MM.1S (cell line): ENCODE results near the gene SHFL.
A peak's percentile ranks its signal among the peaks of the same experiment; 100 is the strongest.

Source experiments
- DNase-seq: peaks from one replicate; pipeline ENCODE4 v3.0.0-alpha.2; 2015
- H2AFZ ChIP-seq: fragments of 300-600 bp; sonication (generic); 2 replicates; pipeline ENCODE4 v1.6.0; 2016; ENCODE audit warnings: antibody characterized with exemption, low read length
- H3F3A ChIP-seq: fragments of 300-600 bp; sonication (generic); 2 replicates; pipeline ENCODE4 v1.6.1; 2016; ENCODE audit warnings: mild to moderate bottlenecking, antibody characterized with exemption, low read length, moderate library complexity, mixed read lengths; ENCODE audit not compliant: insufficient read depth
- H3K27ac ChIP-seq: fragments of 300-600 bp; sonication (generic); 2 replicates; pipeline ENCODE4 v1.5.1; 2016; ENCODE audit warnings: mild to moderate bottlenecking, low read length
- H3K27me3 ChIP-seq: fragments of 300-600 bp; sonication (generic); replicated peaks from 2 replicates; pipeline ENCODE4 v1.6.0; 2016; ENCODE audit warnings: low read length; ENCODE audit not compliant: insufficient read depth
- H3K36me3 ChIP-seq: fragments of 300-600 bp; sonication (generic); replicated peaks from 2 replicates; pipeline ENCODE4 v1.6.1; 2016; ENCODE audit warnings: mild to moderate bottlenecking, low read length, mixed read lengths; ENCODE audit not compliant: insufficient read depth
- H3K4me1 ChIP-seq: fragments of 300-600 bp; sonication (generic); 2 replicates; pipeline ENCODE4 v1.6.1; 2016; ENCODE audit warnings: low read length, mixed read lengths
- H3K4me2 ChIP-seq: fragments of 300-600 bp; sonication (generic); 2 replicates; pipeline ENCODE4 v1.6.0; 2016; ENCODE audit warnings: low read depth, low read length
- H3K4me3 ChIP-seq: fragments of 300-600 bp; sonication (generic); 2 replicates; pipeline ENCODE4 v1.5.1; 2016; ENCODE audit warnings: low read length, mixed read lengths
- H3K79me2 ChIP-seq: fragments of 300-600 bp; sonication (generic); 2 replicates; pipeline ENCODE4 v1.6.1; 2016; ENCODE audit warnings: mixed run types, low read length, mixed read lengths
- H3K9ac ChIP-seq: fragments of 300-600 bp; sonication (generic); 2 replicates; pipeline ENCODE4 v1.6.1; 2016; ENCODE audit warnings: low read length, mixed read lengths
- H3K9me2 ChIP-seq: fragments of 300-600 bp; sonication (generic); replicated peaks from 2 replicates; pipeline ENCODE4 v1.6.1; 2016; ENCODE audit warnings: mild to moderate bottlenecking, low read length, mixed read lengths; ENCODE audit not compliant: insufficient read depth
- H3K9me3 ChIP-seq: fragments of 300-600 bp; sonication (generic); replicated peaks from 2 replicates; pipeline ENCODE4 v1.6.1; 2016; ENCODE audit warnings: mild to moderate bottlenecking, low read length, mixed read lengths; ENCODE audit not compliant: insufficient read depth
- H4K20me1 ChIP-seq: fragments of 300-600 bp; sonication (generic); 2 replicates; pipeline ENCODE4 v1.6.1; 2016; ENCODE audit warnings: mild to moderate bottlenecking, low read length, moderate library complexity, mixed read lengths; ENCODE audit not compliant: insufficient read depth
- EZH2 ChIP-seq: fragments of 300-600 bp; sonication (generic); optimal IDR thresholded peaks from 2 replicates; pipeline ENCODE3; 2017; ENCODE audit warnings: low read depth, mild to moderate bottlenecking, antibody characterized with exemption, low read length, mixed read lengths
- EZH2phosphoT487 ChIP-seq: fragments of 300-600 bp; sonication (generic); IDR thresholded peaks from 2 replicates; pipeline ENCODE4 v1.6.1; 2018; ENCODE audit warnings: antibody characterized with exemption, low read length
- TF ChIP-seq, protein P1 (sequence below): fragments of 300-600 bp; sonication (generic); IDR thresholded peaks from 2 replicates; pipeline ENCODE4 v1.5.1; 2016; ENCODE audit warnings: antibody characterized with exemption, low read length, mixed read lengths

Gene SHFL

DNA sequence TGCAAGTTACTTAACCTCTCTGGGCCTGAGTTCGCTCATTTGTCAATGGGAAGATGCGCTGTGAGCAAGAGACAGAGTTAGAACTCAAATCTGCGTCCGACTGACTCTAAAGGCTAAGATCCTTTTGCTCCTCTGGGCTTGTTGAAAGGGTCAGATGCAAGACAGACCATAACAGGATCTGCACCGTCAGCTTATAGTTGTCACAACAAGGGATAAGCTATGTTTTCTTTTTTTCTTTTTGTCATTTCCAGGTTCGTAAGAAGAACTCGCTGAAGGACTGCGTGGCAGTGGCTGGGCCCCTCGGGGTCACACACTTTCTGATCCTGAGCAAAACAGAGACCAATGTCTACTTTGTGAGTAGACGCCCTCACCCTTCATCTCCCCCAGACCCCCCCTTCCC lies 21.1 kb downstream of the SHFL start:
- Histone ChIP-seq H4K20me1 (no peaks in the 10 kb centered on the region), H3K4me3 (peak overlapping the region; percentile 75), H3F3A (peaks cover 20% of the 10 kb centered on the region), H3K9ac (peak overlapping the region; percentile 96), H3K4me1 (peaks cover 32% of the 10 kb centered on the region), H3K4me2 (peak overlapping the region; percentile 80), H3K27me3 (no peaks in the 10 kb centered on the region), H3K9me3 (no peaks in the 10 kb centered on the region), H3K27ac (no peak overlapping the region), H3K36me3 (peaks cover 18% of the 10 kb centered on the region), H3K79me2 (peaks cover 42% of the 10 kb centered on the region), H2AFZ (no peak overlapping the region), H3K9me2 (no peaks in the 10 kb centered on the region)
- TF ChIP-seq EZH2 = no peak
- TF ChIP-seq, protein P1, sequence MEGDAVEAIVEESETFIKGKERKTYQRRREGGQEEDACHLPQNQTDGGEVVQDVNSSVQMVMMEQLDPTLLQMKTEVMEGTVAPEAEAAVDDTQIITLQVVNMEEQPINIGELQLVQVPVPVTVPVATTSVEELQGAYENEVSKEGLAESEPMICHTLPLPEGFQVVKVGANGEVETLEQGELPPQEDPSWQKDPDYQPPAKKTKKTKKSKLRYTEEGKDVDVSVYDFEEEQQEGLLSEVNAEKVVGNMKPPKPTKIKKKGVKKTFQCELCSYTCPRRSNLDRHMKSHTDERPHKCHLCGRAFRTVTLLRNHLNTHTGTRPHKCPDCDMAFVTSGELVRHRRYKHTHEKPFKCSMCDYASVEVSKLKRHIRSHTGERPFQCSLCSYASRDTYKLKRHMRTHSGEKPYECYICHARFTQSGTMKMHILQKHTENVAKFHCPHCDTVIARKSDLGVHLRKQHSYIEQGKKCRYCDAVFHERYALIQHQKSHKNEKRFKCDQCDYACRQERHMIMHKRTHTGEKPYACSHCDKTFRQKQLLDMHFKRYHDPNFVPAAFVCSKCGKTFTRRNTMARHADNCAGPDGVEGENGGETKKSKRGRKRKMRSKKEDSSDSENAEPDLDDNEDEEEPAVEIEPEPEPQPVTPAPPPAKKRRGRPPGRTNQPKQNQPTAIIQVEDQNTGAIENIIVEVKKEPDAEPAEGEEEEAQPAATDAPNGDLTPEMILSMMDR = no peak
- no peak for DNase-seq

DNA sequence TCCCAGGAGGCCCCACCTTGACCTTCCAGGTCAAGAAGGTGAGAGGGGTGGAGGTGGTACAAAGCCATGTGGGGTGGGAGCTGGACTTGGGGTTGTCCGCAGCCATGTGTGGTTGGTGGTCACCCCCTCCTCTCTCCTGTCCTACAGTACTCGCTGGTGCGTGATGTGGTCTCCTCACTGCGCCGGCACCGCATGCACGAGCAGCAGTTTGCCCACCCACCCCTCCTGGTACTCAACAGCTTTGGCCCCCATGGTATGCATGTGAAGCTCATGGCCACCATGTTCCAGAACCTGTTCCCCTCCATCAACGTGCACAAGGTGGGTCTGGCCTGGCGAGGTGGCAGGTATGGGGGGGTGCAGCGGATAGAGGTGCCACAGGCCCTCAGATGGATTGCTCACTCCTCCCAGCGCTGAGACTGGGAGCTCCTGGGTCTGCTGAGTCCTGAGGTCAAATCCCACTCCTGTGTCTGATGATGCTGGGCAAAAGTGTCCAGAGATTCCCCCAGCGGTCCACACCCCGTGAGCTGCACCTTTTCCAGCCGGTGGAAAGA lies 21.8 kb downstream of the SHFL start:
- H3K9me2 ChIP-seq = no peaks in the 10 kb centered on the region
- no peaks in the 10 kb centered on the region for H3K27me3 ChIP-seq
- no peak for DNase-seq
- H3K4me2 ChIP-seq = peak overlapping the region; percentile 80
- peaks cover 27% of the 10 kb centered on the region for H3F3A ChIP-seq
- H3K9me3 ChIP-seq = no peaks in the 10 kb centered on the region
- no peak overlapping the region for H3K27ac ChIP-seq
- H2AFZ ChIP-seq = no peak overlapping the region
- TF ChIP-seq EZH2 (no peak), EZH2phosphoT487 (no peak)
- TF ChIP-seq, protein P1 = no peak
- peaks cover 42% of the 10 kb centered on the region for H3K79me2 ChIP-seq
- no peak overlapping the region for H3K4me3 ChIP-seq
- H4K20me1 ChIP-seq = no peaks in the 10 kb centered on the region
- H3K9ac ChIP-seq = no peak overlapping the region; the same call in 1 of the 2 replicates
- H3K36me3 ChIP-seq = peaks cover 18% of the 10 kb centered on the region
- peaks cover 38% of the 10 kb centered on the region for H3K4me1 ChIP-seq

DNA sequence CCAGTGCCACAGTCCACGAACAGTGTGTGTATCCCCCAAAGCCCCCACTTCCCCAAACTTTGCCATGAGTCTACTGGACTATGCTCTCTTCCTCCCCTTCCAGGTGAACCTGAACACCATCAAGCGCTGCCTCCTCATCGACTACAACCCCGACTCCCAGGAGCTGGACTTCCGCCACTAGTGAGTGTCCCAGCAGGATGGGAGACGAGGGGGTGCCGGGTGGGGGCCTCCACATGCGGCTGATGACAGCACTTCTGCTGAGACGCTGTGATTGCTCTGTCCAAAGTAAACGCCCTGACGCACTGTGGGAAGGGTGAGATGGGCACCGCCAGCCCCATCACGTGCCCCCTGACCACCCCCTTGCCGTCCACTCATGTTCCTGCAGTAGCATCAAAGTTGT lies 23.4 kb downstream of the SHFL start:
- Histone ChIP-seq H3K9me2 (no peaks in the 10 kb centered on the region), H2AFZ (no peak overlapping the region), H3K4me3 (no peak overlapping the region), H3K9ac (no peak overlapping the region), H3K4me1 (peaks cover 38% of the 10 kb centered on the region), H3K9me3 (no peaks in the 10 kb centered on the region), H3F3A (peaks cover 37% of the 10 kb centered on the region), H4K20me1 (no peaks in the 10 kb centered on the region), H3K36me3 (peaks cover 18% of the 10 kb centered on the region), H3K27ac (no peak overlapping the region), H3K4me2 (no peak overlapping the region), H3K27me3 (no peaks in the 10 kb centered on the region), H3K79me2 (peaks cover 42% of the 10 kb centered on the region)
- no peak for DNase-seq
- TF ChIP-seq, protein P1 = no peak
- no peak for TF ChIP-seq EZH2phosphoT487
- TF ChIP-seq EZH2 = no peak
